ENCODE results near the gene ATP9B.

ATP9B gene

GRCh38 chr18:79334496-79335233 lies 265.5 kb downstream of the ATP9B start:
- DNase-seq: no peak

- no peak for DNase-seq
These were observed 266.7 kb downstream of the ATP9B start for GRCh38 chr18:79335833-79336360.

- no peak for DNase-seq
These were observed 267.5 kb downstream of the ATP9B start for GRCh38 chr18:79336556-79337142.

- no peak for DNase-seq
These were observed 268.0 kb downstream of the ATP9B start for GRCh38 chr18:79337184-79337583.

- no peak for DNase-seq
These were observed 268.4 kb downstream of the ATP9B start for GRCh38 chr18:79337620-79338019.

GRCh38 chr18:79339094-79339908 lies 270.1 kb downstream of the ATP9B start:
- no peak for DNase-seq

GRCh38 chr18:79343567-79344207 lies 274.5 kb downstream of the ATP9B start:
- no peak for DNase-seq

GRCh38 chr18:79344208-79344581 lies 275.0 kb downstream of the ATP9B start:
- no peak for DNase-seq

- DNase-seq: no peak
These were observed 276.2 kb downstream of the ATP9B start for GRCh38 chr18:79345366-79345765.

GRCh38 chr18:79345981-79346380 lies 276.8 kb downstream of the ATP9B start:
- DNase-seq: no peak

GRCh38 chr18:79348066-79348465 lies 278.9 kb downstream of the ATP9B start:
- DNase-seq: no peak

- DNase-seq: no peak
These were observed 283.2 kb downstream of the ATP9B start for GRCh38 chr18:79352432-79352831.

GRCh38 chr18:79353267-79353666 lies 284.1 kb downstream of the ATP9B start:
- DNase-seq: peak in 1 of 2 experiments; percentile 9

GRCh38 chr18:79354350-79354749 lies 285.2 kb downstream of the ATP9B start:
- peak in 1 of 2 experiments; percentile 5 for DNase-seq

GRCh38 chr18:79355433-79356335 lies 286.5 kb downstream of the ATP9B start:
- DNase-seq: no peak

GRCh38 chr18:79356435-79356834 lies 287.2 kb downstream of the ATP9B start:
- no peak for DNase-seq

GRCh38 chr18:79360933-79361332 lies 291.7 kb downstream of the ATP9B start:
- DNase-seq: no peak

GRCh38 chr18:79361766-79362522 lies 292.8 kb downstream of the ATP9B start:
- DNase-seq: no peak

GRCh38 chr18:79365701-79366100 lies 296.5 kb downstream of the ATP9B start:
- no peak for DNase-seq

GRCh38 chr18:79366177-79367094 lies 297.2 kb downstream of the ATP9B start:
- DNase-seq: no peak
